Activated CD4-positive, CD25-positive, alpha-beta regulatory T cell treated with anti-CD3 and anti-CD28 coated beads, Interleukin-2, amount 50 U/mL, for 16 hours (primary cell): ENCODE measurements around the gene HIVEP3.
A peak's percentile ranks its signal among the peaks of the same experiment; 100 is the strongest.

Experiments used
- DNase-seq: peaks from one replicate; pipeline ENCODE4 v3.0.0-alpha.2; 2020; ENCODE audit warnings: low read depth, low spot score

The HIVEP3 gene

DNA sequence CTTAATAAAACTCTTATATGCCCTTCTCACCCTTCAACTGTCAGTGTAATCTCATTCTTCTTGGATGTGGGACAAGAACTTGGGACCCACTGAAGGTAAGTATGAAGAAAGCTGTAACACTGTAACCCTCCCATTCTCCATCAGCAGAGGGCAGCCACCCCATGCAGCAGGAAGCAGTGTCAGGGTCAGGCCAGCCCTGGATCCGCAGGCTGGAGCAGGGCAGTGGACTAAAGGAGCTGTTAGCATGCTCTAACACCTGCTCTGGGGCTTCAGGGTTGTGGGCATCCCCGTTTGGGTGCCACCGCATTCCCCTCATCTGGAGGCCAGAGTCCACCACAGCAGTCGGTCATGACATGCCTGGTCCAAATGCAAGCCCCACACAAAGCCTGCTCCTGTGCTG is 156.5 kb downstream of the HIVEP3 start:
- no peak for DNase-seq

DNA sequence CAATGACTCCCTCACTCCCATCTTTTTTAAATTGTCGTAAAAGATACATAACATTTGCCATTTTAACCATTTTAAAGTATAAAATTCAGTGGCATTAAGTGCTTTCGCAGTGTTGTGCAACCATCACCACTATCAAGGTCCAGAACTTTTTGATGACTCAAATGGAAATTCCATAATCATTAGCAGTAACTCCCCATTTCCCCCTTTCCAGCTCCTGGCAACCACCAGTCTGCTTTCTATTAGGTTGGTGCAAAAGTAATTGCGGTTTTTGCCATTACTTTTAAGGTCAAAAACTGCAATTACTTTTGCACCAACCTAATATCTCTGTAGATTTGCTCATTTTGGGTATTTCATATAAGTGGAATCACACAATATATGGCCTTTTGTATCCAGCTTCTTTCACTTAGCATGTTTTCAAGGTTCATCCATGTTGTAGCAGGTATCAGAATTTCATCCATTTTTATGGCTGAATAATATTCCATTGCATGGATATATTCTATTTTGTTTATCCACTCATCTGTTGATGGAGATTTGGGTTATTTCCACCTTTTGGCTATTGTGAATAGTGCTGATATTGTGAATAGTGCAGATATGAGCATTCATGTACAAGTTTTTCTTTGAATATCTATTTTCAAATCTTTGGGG is 159.7 kb downstream of the HIVEP3 start:
- DNase-seq = no peak

DNA sequence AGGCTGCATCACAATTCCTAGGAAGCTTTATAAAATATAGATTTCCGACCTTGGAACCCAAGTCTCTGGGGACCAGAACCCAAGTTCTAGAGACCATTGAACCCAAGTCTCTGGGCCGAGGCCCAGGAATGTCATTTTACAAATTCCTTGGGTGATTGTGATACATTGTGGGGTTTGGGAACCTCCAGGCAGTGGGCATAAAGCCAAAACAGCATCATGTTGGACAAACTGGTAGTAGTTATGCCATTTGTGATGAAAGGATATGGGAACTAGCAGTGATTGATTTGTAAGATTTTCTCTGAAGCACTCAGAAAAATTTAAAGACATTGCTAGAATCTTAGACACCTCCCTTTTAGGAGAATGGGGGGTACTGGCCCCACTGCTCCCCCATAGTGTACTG is 160.2 kb downstream of the HIVEP3 start:
- no peak for DNase-seq

DNA sequence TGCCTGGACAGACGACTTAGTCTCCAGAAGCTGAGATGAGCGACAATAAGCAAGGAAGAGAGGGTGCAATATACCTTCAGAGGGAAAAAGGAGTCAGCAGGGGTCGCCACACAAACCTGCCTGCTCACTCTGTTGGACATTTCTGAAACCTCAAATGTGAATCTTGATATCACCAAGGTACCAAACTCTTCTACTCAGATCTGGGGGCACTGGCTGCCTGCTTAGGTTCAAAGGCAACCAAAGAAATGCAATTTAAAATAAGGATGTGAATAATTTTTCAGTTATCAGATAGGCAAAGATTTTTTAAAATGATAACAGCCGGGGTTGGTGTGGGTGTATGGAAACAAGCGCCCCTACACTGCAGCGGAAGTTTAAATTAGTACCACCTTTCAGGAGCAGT is 164.2 kb downstream of the HIVEP3 start:
- DNase-seq = no peak

DNA sequence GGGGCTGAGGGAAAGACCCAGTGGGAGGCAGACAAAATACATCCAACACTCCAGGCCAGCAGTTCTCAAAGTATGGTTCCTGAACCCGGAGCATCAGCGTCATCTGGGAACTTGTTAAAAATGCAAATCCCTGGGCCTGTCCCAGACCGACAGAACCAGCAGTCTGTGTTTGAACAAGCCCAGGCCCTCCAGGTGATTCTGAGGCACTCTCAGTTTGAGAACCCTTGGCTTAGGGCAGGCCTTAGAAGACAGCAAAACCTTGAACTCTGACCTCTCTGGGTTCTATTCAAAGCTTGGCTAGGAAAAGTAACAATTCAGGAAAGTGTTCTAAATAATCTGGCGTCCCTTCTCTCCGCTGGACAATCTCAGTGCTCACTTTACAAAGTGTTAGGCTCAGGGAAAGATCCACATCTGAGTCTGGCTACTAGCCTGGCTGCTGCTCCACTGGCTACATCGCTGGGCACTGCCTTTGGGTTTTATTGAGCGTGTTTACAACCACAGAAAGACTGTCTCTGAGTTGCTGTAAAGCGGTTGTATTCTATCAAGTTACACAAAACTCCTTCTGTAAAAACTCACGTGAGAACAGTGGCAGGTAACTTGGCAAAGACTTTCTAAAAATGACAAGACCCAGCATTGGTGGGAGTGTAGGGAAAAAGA is 166.1 kb downstream of the HIVEP3 start:
- no peak for DNase-seq

DNA sequence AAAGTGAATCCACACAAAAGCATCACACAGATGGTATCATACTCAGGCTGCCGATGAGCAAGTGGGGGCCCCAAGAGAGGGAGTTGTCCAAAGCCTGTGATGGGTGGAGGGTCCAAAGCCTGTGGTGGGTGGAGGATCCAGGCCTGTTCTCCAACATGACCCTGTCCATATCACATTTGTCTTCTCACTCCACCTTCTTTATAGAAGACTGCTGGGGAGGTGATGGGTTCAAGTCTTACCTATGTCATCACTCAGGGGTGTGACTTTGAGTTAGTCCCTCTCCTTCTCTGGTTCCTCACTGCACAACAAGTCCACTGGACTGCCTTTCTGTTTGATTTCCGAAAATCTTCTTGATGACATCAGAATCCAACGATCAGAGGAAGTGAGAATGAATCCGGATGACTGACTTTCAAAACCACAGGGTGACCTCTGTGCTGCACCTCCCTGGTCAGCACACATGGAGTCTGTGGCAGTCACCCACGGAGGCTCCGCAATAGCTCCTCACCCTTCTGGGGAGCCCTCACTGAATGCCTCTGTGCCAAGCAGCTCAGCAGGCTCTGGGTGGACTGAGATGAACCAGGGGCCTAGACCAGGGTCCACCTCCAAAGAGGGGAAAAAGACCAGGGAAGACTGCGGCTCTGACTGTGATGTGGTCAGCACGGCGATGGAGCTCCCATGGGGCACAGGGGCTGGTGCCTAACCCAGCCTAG is 166.8 kb downstream of the HIVEP3 start:
- no peak for DNase-seq

DNA sequence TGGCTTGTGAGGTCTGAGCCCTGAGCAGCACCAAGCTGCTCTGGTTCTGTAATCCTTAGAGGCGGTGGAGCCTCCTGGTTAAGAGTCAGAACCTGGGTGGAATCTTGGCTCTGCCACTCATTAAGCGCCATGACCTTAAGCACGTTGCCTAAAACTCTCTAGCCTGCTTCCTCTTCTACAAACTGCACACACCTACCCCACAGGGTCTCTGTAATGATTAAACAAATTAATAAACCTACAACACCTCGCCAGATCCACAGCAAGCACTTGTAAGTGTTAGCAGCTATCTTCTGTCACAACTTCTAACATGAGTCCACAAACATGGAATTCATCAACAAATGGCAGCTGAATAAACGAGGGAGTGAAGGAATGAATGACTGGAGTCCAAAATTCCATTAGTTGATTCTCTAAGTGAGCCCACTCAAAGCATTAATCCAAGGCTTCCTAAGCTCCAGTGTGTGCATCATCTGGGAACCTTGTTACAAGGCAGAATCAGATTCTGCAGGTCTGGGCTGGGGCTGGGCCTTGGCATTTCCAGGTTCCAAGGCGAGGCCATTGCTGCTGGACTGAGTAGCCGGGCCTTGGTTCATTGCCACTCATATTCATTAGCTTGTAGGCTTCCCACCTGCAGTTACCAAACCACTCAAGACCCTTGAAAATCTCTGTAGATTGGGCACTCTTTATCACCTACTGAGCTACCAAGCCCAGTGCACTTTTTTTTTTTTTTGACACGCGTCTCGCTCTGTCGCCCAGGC is 168.6 kb downstream of the HIVEP3 start:
- DNase-seq = no peak

DNA sequence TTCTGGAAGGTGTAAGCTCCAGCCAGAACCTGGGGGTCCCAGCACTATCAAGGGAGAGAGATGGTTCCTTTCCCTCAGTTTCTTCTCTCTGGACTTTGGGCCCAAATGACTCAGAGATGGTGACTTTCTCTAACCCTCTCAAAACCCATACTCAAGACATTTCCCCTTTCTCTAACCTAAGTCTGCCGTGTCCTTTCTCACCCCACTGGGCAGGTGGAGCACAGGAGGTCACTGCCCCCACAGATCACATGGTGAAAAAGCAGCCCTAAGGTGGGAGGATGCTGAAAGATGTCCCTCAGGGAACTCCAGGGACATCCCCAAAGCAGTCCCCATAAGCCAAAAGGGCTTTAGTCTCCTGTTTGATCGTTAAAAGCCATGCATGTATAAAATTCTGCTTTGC is 173.7 kb downstream of the HIVEP3 start:
- no peak for DNase-seq

DNA sequence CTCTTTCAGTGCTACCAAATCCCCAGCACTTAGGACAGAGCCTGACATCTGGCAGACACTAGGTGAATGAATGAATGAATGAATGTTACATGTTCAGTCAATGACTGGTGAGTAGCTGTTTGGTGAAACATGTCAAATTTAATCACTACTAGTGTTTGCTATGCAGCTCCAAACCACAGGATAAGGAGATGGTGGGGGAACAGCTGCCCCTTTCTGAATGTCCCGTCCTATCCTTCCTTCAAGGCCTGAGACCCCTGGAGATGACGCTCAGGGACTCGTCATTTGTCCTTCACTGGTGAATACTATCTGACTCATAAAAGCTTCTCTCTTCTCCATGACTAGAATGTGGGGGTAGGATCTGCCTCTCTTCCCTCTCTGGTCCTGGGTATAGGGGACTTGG is 175.4 kb downstream of the HIVEP3 start:
- no peak for DNase-seq

DNA sequence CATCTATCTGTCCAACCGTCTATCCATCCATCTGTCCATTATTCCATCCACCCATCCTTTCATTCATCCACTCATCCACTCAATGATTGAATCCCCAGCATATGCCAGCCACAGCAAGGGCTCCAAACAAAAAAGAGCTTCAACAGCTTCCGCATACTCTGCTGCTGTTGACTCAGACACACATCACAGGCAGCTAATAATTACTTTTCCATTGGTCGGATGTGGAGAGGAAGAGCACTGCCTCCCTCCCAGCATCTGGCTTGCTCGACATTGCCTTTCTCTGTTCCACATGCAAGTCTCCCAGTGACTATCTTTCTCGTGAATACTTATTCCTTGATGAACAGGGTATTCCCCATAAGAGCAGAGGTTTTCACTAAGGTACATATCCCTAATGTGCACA is 176.5 kb downstream of the HIVEP3 start:
- no peak for DNase-seq

DNA sequence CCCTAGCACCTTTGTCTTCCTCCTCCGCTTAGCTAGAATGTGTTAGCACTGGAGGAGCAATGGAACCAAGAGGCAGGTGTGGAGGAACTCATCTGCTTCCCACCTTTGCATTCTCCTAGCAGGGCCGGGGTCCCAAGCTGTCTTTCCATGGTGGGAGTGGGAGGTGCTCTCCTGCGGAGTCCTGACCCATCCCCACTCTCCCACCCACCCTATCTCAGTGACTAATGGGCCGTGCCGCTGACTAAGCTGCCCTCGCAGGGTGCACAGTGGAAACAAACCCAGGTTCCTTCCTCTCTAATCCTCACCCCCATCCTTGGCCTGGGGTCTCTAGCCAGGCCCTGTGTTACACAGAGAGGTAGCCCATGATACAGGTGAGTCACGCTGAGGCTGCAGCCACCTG is 177.5 kb downstream of the HIVEP3 start:
- no peak for DNase-seq

DNA sequence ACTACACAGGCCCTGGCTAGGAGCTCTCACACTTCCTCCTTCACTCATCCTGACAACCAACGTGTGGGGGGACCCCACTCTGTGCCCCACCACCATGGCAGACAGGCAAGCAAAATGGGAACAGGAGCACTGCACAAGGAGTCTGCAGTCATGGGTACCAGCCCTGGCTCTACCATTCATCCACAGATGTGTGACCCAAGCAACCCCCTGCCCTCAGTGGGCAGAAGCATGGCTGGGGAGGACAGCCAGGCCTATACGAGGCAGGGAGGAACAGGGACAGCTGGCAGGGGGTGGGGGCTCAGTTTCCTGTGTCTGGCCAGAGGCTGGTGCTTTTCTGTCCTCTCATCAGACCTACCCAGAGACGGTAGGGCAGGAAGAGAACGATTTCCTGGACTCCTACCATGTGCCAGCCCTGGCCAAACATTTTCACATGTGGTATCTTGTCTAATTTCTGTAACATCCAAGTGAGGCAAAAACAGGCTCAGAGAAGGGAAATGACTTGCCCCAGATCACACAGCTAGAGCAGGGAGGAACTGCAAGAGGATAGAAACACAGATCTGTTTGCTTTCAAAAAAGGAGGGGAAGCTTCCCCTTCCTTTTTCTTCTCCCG is 178.0 kb downstream of the HIVEP3 start:
- no peak for DNase-seq

DNA sequence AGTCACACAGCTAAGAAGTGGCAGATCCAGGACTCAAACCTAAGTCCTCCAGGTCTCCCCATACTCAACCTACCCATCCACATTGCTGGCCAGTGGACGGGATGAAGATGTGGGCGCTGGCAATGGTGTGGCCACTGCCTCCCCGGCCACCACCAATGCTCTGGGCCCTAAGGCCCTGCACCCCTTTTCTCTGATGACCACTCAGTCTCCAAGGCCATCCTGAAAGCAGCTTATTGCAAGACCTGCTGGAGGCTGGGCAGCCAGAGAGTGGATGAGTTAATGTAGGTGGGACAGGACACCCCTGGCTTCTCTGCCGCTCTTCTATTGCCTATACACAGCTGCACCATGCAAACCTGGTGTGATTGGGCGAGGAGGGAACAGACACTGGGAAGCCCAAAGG is 178.7 kb downstream of the HIVEP3 start:
- DNase-seq = no peak

DNA sequence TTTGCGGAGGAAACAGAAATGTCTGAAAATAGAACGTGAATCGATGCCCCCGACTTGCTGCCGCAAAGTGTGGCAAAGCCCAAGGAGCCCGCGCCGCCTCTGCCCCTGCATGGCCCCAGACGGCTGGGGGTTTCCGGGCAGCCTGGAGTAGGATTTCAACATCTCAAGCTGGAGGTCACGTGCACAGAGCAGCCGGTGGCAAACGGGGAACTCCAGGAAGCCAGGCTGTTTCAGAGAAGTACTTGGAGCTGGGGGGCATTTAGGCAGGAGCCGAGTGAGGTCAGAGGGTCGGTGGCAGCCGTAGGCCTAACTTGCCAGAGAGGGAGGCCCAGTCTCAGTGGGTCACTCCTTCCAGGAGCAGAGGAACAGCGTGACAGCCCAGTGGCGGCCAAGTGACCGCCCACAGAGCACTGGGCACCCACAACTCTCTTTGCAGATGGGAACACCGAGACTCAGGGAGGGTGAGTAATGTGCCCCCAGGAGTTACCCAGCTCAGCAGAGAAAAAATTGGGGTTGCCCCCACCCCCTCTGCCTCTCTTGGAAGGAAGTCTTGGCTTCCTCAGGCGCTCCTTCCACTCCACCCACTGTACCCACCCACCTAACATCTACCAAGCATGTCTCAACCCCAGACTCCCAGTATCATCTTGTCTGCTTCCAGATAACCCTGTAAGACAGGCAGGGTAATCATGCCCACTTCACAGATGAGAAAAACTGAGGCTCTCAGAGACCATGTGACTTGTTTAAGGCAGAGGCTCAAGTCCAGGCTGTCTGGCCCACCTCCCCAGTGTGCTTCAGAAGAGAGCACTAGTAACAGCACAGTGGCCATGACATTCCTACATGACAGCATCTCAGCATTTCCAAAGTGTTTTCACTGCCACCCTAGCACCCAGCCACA is 179.4 kb downstream of the HIVEP3 start:
- peak; percentile 50 for DNase-seq

DNA sequence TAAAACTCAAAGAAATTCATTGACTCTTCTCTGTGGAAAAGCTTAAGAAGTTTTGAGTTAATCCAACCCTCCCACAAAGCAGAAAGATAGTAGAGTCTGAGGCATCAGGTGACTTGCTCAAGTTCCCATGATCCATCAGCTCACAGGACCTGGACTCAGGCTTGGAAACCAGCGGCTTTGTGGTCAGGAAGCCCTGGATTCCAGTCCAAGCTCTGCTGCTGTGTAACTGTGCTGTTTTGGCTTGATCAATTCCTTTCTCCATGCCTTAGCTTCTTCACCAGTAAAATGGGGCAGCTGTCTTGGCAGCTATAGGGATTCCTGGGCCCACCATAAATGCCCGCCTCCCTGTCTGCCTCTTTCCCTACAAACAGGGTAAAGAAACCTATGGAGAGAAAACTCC is 180.2 kb downstream of the HIVEP3 start:
- DNase-seq = no peak

DNA sequence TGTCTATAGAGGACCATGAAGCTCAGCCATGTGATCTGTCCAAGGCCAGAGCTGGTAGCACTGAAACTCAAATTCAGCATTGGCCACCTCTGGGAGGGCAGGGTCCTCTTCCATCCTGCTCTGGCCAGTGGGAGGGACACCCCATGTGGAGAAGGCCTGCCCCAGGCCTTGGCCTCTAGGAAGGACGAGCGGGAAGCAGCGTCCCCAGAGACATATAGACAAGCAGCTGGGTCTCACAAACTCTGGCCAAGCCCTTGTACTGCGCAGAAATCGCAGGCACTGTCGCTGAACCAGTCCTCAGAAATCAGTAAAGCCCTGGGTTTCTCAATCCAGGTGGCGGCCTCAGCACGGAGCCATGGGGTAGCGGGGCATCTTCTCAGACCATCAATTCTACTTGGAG is 180.7 kb downstream of the HIVEP3 start:
- DNase-seq = no peak

DNA sequence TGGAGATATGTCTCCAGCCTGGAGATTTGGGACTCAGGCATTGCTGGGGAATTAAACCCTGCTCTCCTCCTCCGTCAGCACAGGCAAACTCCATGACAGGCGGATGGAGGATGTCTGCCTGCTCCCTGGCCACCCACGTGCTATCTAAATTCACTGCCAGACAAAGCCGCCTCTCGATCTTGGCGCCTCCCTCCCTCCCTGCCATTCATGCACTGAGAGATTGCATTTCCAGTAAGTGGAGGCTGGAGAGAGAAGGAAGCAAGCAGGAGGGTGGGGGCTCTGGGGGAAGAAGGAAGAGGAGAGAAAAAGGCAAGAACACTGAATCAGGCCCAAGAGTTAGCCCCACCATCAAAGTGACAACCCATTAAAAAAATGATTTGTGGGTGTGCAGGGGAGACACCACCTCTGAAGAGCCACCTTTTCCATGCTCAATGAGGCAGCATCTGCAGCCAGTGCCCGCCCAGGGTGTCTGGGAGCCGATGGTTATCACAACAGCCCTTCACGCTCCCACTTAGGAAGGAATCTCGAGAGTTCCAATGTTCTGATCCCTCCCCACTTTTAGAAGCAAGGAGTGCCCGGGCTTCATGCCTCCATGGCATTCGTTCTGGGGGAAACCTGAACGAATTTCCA is 183.0 kb downstream of the HIVEP3 start:
- no peak for DNase-seq

DNA sequence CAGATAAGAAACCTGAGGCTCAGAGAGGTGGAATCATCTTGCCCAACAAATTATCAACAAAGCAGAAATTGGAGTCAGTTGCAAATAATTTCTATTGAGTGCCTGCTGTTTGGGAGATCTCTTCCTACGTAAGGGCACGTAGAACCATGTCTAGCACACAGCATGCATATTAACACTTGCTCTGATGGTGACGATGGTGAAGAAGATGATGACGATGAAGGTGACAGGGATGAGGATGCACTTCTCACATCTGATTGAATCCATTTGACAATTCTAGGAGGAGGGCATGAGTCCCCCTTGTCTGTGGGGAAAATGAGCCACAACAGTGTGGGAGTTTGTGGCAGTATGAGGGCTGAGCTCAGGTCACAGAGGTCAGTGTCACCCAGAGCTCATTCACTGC is 183.6 kb downstream of the HIVEP3 start:
- DNase-seq = no peak

DNA sequence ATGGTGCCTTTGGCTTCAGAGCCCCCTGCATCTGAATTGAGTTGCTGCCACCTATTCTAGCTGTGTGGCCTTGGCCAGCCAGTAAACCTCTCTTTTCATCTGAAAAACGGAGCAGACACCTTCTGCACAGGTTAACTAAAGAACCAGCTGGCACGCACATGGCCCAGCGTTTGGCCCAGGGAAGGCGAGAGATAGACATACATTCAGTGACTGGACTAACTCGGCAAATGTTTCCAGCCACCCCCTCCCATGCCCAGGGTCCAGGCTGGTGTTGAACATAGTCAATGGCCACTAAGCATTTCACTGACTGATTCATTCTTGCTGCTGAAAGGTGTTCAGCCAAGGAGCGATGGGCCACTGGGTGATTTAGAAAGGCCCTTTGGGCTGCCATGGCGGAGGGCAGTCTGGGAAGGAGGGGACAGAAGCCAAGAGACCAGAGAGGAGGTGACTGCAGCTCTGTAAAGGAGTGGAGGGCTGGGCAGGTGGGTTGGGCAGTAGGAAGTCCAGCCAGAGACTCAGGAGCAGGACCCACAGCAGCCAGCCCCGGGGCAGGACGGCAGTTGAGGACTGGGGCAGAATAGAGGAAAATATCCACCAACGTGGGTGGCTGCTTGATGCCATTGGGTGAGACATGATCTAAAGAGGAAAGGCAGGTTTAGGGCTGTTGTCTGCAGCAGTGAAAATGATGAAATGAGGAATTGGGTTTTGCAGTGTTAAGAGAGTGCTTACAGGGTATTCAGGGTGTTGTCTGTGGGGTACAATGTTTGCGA is 184.3 kb downstream of the HIVEP3 start:
- no peak for DNase-seq

DNA sequence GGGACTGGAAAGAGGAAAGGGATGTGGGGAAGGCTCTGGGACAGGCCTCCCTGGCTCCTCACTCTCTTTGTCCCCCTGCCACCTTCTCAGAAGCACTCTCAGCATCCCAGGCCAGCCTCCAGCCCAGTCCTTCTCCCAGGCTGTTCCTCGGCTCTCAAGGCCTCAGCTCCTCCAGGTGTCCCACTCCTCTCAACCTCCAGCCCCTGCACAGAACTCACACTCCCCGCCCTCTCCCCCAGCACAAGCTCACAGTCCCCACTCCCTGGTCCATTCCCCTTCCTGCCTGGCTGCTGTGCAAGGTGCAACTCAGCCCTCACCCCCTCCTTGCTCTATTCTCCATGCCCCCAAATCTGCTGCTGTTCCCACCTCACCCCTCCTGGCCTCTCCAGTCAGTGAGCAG is 185.0 kb downstream of the HIVEP3 start:
- no peak for DNase-seq
